MG63 (cell line): ENCODE measurements around the gene CXCR4. TPM values are rescaled to one million over a fixed set of nuclear protein-coding genes. Genes with fewer than 3 reads are reported as not detected.

Experiments
- DNase-seq: peaks from one replicate; pipeline ENCODE4 v3.0.0-alpha.2; 2020
- H3K27me3 ChIP-seq: fragments of 250-450 bp; sonication (Bioruptor Pico); 2 replicates; pipeline ENCODE4 v1.5.1; 2020; ENCODE audit warnings: mild to moderate bottlenecking, moderate library complexity
- H3K36me3 ChIP-seq: fragments of 250-450 bp; sonication (Bioruptor Pico); 2 replicates; pipeline ENCODE4 v1.5.1; 2020; ENCODE audit warnings: mild to moderate bottlenecking, moderate library complexity
- H3K4me3 ChIP-seq: fragments of 250-450 bp; sonication (Bioruptor Pico); 2 replicates; pipeline ENCODE4 v1.5.1; 2020; ENCODE audit warnings: mild to moderate bottlenecking, moderate library complexity
- H3K9me3 ChIP-seq: fragments of 250-450 bp; sonication (Bioruptor Pico); 2 replicates; pipeline ENCODE4 v1.5.1; 2020; ENCODE audit warnings: mild to moderate bottlenecking, moderate library complexity
- total RNA-seq: library from RNA; depleted of rRNA; stranded (reverse); fragments of >200 nt; shearing (Covaris generic); gene quantifications from 2 replicates; pipeline ENCODE4 v1.2.3, GENCODE V29; 2014; ENCODE audit warnings: low replicate concordance; rRNA removed

Gene CXCR4
- total RNA-seq, result not detected in 2 replicates

DNA sequence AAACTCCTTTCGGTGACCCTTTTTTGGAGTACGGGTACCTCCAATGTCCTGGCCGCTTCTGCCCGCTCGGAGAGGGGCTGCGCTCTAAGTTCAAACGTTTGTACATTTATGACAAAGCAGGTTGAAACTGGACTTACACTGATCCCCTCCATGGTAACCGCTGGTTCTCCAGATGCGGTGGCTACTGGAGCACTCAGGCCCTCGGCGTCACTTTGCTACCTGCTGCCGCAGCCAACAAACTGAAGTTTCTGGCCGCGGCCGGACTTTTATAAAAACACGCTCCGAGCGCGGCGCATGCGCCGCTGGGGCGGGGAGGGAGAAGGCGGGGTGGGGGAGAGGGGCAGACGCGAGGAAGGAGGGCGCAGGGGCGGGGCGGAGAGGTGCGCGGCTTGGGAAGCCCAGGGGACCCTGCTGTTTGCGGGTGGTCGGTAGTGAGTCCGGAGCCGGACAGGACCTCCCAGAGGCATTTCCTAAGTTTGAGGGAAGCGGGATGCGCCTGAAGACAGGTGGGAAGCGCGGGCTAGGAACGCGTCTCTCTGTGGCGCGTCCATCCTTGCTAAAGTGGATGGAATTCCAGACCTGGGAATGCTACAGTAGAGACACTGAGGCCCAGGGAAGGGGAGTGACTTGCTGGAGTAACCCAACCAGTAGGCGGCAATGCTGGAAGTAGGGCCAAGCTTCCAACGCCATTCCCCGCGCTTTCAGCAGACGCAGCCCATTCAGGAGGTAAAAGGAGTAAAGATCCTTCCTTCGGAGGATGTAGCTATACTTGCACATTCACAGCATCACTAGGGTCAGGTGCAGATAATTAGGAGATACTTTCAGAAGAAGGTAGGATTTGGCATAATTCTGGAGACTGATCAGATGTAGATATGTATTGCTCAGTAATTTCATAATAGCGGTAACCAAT is at the start of gene CXCR4:
CXCR4 (minus strand) TSS at position 241 of the 910 bp plus-strand sequence; CDS start at position 152, 89 bp downstream.
- peaks cover 63% of the 10 kb centered on the region for H3K27me3 ChIP-seq
- H3K9me3 ChIP-seq, result no peaks in the 10 kb centered on the region

DNA sequence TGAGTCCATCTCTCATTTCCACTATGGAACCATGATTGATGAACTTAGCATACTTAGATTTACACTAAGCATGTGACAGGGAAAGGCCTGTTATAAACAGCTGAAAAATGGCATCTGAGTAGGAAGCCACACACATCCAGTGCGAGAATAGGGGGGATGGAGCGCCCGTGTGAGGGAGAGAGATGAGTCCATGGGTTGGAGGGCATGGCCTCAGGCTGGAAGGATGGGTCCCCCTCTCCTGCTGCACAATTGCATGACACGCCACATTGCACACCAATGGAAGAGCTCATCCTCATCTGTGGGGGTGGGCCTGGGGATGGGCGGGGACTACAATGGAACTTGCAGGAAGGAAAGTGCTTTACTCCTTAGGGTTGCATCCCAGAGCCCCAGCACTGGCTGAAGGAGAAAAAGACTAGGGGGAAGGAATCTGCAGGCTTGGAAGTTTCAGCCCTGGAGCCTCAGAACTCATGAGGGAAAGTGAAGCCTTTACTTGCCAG is 46.4 kb upstream of the CXCR4 start:
- no peaks in the 10 kb centered on the region for H3K27me3 ChIP-seq
- no peak overlapping the region for H3K4me3 ChIP-seq
- no peaks in the 10 kb centered on the region for H3K9me3 ChIP-seq
- H3K36me3 ChIP-seq, result no peaks in the 10 kb centered on the region
- DNase-seq, result no peak

More for the DNA sequence above, at the start of gene CXCR4:
- Histone ChIP-seq H3K4me3 (peak within 1 kb of the TSS; percentile 40), H3K36me3 (no peaks in the 10 kb centered on the region)
- DNase-seq, result peak; percentile 48

DNA sequence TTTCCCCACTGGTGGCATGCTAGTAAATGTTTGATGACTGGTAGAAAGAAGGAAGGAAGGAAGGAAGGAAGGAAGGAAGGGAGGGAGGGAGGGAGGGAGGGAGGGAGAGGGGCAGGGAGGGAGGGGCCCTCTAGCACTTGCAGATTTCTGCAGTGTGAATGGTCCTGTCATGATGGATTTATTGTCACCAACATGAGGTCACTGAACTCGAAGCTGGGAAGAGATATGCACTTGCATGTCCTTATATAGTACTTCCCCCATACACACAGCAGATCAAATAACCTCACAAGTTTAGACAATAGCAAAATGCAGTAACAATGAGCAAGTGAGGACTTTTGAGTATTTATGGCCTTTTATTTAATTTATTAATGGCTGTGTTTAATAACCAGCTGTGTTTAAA is 44.5 kb upstream of the CXCR4 start:
- no peaks in the 10 kb centered on the region for H3K9me3 ChIP-seq
- no peak for DNase-seq
- no peak overlapping the region for H3K4me3 ChIP-seq
- no peaks in the 10 kb centered on the region for H3K36me3 ChIP-seq
- no peaks in the 10 kb centered on the region for H3K27me3 ChIP-seq

DNA sequence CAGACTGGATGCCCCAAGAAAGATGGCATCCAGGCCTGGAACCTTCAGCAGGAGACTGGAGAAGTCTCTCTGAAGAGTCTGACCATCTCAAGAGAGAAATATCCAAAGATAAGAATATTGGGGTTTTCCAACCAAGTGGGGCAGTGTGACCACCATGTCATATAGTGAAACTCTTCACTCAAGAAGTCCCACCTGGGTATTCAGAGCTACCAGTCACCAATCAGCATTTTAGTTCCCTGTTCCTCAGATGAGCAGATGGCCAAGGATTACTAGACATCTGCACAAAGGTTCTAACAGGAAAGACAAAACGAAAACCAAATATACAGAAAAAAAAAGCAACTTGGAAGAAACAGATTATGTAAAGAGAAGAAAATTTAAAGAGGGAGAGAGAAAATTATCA is 38.5 kb upstream of the CXCR4 start:
- DNase-seq, result no peak
- no peaks in the 10 kb centered on the region for H3K9me3 ChIP-seq
- H3K27me3 ChIP-seq, result no peaks in the 10 kb centered on the region
- H3K4me3 ChIP-seq, result no peak overlapping the region
- no peaks in the 10 kb centered on the region for H3K36me3 ChIP-seq

DNA sequence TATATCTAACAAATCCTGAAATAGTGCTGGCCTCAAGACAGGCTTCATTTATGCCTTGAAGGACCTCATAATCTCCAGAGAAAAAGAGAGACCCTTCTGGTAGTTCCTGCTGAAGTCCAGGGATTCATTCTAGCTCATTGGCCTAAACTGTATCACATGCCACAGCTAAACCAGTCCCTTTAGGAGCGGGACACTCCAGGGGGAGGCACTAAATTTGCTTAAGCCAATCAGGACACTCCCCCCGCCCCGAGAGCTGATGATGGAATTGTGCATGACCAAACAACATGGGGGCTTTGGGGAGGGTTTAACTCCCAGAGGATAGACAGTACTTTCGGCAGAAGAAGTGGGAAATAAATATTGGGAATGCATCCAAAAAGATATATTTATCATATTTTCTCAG is 36.4 kb upstream of the CXCR4 start:
- H3K36me3 ChIP-seq, result no peaks in the 10 kb centered on the region
- H3K27me3 ChIP-seq, result no peaks in the 10 kb centered on the region
- no peaks in the 10 kb centered on the region for H3K9me3 ChIP-seq
- no peak for DNase-seq
- H3K4me3 ChIP-seq, result no peak overlapping the region

DNA sequence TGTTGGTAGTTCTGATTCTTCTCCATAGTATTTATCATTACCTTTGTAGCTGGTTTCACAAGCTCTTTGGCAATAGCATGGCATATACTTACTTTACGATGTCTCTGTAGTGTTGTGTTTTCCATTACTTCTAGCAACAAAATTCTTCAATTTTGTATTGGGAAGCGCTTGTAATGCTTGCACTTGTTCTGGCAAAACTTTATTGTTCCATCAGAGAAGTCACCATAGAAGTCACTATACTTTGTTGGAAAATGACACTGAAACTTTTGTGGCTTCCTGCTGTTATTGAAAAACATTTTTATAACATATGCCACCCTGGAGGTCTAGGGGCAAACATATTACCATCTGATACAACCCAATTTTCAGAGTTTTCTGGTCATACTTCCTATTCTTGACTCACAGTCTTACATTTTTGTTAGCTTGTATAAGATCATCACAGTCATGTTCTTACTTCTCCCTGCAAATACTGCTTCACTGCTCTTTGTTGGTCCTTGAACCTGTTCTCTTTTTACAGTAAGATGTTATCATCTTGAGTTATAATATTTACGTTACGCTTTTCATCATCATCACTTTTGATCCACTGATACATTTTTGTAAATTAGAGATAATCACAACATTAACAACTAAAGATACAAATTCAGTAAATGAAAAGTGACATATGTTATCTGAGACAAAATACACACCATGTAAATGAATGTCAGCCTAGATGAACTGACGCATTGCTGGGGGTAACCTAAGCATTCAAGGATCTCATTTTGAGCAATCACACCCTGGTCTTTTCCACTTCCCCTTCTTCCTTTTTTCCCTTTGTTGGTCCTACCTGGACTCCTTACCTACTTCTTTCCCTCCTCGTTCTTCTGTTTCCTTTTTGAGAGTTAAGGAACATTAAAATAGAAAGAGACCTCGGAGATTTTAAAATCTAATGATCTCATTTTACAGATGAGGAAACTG is 33.3 kb upstream of the CXCR4 start:
- no peak overlapping the region for H3K4me3 ChIP-seq
- H3K9me3 ChIP-seq, result no peaks in the 10 kb centered on the region
- no peaks in the 10 kb centered on the region for H3K36me3 ChIP-seq
- DNase-seq, result no peak
- no peaks in the 10 kb centered on the region for H3K27me3 ChIP-seq

DNA sequence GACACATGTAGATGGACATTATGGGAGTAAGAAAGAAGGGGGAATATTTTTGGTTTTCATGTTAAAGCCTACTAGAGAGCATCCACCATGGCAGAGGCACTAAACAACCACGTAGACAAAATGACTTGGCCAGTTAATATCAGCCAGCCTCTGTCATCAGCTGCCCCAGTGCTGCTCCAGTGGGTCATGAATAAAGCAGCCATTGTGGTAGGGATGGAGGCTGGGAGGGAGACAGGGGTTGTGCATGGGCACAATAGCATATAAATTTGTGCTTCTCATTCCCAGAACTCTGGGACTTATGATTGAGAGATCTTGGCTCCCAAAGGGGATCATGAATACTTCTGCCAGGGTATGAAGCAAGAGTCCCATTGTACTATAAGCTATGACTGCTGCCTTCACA is 31.1 kb upstream of the CXCR4 start:
- H3K4me3 ChIP-seq, result no peak overlapping the region
- no peaks in the 10 kb centered on the region for H3K9me3 ChIP-seq
- H3K36me3 ChIP-seq, result no peaks in the 10 kb centered on the region
- no peaks in the 10 kb centered on the region for H3K27me3 ChIP-seq
- no peak for DNase-seq

DNA sequence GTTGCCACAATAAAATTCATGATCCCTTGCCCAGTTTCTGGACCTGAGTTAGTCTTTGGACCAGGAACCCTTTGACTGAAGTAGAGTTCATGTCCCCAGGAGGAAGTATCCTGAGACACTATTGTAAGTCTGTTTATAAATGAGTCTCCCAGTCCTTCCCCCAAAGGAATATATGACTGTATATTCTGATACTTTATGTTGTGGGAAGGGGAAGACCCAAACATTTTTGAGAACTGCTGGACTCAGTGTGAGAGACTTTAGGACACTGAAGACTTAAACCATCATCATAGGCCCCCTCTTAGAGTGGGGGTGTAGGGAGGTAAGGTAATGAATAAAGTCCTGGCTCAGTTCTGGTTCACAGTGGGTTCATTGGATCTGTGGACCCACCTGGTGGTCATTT is 28.6 kb upstream of the CXCR4 start:
- H3K27me3 ChIP-seq, result 0 out of 2 replicates have a peak, but pooled peaks cover 2% of the 10 kb centered on the region
- H3K36me3 ChIP-seq, result no peaks in the 10 kb centered on the region
- no peak overlapping the region for H3K4me3 ChIP-seq
- H3K9me3 ChIP-seq, result no peaks in the 10 kb centered on the region
- no peak for DNase-seq

DNA sequence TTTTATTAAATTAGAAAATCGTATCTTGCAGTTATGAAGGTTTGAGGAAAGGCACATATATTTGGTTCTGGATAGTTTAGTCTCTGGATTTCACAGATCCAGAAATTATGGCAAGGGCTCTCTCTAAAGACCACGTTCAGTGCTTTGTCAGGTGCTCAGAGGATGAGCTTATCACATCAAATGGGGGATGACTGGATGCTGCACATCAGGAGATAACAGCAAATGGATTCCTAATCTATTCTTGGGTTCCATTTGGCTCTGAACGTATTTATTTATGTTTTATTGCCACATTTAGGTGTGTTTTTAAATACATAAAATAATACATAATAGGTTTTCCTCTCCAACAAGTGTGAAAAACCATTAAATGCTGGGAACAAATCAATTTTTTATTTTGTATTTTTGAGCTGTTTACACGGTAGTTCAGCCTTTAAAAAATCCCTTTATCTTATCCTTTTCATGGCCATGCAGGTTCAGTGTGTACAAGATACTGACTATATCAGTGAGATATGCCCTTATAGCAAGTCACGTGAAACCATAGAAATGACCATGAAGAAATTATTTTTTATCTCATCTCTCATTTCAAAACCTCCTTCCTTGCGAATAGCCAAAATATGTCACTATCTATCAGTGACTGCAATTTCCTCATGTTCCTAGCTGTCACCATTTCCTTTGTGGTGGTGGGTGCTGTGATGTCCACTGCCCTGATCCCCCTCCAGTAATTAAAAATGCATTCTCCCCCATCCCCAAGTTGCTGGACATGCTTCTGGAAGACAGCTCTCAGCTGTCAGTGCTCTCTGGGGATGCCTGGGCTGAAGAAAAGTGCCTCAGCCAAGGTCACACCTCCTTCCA is 25.9 kb upstream of the CXCR4 start:
- H3K36me3 ChIP-seq, result no peaks in the 10 kb centered on the region
- peaks cover 9% of the 10 kb centered on the region; the same call in 1 of the 2 replicates for H3K27me3 ChIP-seq
- DNase-seq, result no peak
- no peaks in the 10 kb centered on the region for H3K9me3 ChIP-seq
- no peak overlapping the region for H3K4me3 ChIP-seq

DNA sequence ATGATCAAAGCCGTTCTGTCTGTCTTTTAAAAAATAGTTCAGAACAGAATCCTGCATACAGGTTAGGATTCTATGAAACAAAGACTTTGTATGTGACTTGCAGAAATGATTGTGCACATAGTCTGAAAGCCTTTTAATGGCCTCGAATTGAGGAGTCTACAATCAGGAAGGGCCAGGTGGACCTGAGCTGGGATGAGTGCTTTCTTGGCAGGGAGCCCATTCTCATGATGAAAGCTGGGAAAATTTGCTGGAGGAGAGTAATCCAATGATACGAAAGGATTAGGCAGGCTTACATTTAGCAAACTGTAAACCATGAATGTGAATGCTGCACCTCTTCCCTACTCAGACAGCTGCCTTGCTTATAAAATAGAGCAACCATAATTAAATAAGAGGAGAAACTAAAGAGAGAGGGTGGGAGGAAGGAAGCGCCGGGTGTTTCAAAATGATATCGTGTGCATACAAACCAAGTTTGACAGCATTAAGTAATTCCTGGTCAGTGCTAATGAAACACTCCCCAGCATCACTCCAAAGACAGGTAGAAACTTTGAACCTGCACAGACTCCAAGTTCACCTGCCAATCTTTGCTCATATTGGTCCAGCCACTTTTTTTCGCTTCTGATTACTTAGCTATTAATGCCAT is 23.7 kb upstream of the CXCR4 start:
- Histone ChIP-seq H3K9me3 (no peaks in the 10 kb centered on the region), H3K27me3 (peaks cover 9% of the 10 kb centered on the region; the same call in 1 of the 2 replicates), H3K4me3 (no peak overlapping the region), H3K36me3 (no peaks in the 10 kb centered on the region)
- no peak for DNase-seq

DNA sequence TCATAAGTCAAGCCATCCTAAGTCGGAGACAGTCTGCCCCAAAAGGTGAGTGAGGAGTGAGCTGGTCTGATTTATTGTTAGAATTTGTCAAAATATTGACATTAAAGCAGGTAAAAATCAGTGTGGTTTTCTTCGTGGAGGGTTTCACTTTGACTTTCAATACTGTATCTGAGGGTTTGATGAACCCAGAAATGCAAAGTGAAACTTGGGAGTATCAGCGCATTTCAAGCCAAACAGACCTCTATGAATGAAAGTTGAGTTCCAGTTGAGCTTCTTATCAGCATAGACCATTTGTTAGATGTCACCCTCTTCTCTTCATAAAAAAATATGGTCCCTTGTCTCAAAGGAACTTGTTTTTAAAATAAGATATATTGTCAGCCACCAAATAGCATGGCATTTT is 21.7 kb upstream of the CXCR4 start:
- Histone ChIP-seq H3K4me3 (no peak overlapping the region), H3K36me3 (no peaks in the 10 kb centered on the region), H3K9me3 (no peaks in the 10 kb centered on the region), H3K27me3 (peaks cover 9% of the 10 kb centered on the region; the same call in 1 of the 2 replicates)
- no peak for DNase-seq

DNA sequence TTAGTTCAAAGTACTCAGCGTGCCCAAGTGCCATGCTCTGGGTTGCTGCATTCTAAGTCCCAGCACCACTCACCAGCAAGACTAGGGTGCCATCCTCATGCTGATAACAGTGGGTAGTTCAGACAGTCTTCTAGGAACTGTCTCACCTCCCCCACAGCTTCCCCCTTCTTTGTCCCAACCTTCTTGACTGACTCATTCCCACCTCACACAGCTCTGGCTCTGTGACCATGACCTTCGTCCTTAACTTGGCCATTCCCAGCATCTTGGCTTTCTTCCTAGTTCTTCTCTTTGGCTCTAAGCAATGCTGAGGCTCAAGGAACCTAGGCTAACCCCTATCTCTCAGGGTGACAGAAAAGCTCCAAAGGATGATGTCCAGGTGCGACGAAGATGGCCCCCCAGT is 20.0 kb upstream of the CXCR4 start:
- Histone ChIP-seq H3K27me3 (peaks cover 9% of the 10 kb centered on the region; the same call in 1 of the 2 replicates), H3K9me3 (no peaks in the 10 kb centered on the region), H3K36me3 (no peaks in the 10 kb centered on the region), H3K4me3 (no peak overlapping the region)
- DNase-seq, result peak; percentile 4

DNA sequence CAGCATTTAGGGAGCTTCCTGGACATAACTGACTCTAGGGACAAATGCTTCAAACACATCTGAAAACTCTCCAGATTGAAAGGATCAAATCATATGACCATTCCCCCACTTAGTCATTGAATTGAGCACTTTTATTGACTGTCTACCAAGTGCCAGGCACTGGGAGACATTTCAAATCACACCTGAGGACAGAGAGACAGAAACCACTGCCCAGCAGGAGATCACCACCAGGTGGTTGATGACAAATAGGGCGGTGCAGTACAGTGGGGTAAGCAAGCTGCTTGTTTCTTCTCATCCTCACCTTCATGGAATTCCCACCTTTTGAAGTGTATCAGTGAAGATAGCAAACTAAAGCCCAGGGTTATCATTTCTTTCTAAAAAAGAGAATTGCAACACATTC is 19.0 kb upstream of the CXCR4 start:
- peaks cover 8% of the 10 kb centered on the region; the same call in 1 of the 2 replicates for H3K27me3 ChIP-seq
- DNase-seq, result no peak
- no peaks in the 10 kb centered on the region for H3K9me3 ChIP-seq
- H3K36me3 ChIP-seq, result no peaks in the 10 kb centered on the region
- H3K4me3 ChIP-seq, result no peak overlapping the region

DNA sequence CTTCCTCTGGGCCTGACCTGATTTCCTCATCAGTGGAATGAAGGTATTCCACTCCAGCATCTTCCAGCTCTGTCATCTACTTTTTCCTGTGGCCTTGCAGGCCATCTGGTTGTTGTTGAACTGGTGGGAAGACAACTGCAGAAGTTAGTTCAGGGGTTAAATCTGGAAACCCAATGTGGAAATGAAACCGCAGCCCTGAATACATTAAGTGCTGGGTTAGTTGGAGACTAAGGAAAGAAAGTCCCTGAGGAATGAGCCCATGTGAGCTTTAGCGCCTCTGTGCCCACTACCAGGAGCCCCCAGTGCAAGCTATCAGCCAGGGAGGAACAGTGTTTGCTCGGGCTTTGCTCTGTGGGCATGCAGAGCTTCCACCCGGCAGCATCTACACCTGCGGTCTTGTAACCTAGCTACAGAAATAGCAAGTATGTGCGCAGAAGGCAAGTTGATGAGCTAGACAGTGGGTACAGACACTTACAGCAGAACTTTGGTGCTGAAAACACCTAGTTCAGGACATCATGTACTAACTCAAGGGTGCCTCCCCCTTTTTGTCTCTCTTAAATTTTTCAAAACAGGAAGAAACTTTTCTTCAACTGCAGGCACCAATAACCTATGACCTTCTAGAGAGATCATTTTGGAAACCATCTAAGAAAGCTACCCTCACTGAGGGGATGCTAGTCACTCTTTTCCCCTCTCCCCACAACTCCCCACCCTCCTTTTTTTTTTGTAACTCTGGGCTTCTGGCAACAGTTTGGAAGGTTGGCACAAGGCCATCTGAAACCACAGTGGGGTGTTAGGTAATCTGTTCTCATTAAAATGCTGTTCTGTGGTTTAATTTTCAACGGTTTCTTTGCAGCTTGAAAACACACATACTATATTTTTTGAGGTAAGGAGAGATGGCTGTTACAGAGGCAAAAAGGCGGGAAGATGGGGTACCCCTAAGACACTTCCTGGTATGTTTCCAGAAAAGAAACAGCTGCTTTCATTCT is 18.3 kb upstream of the CXCR4 start:
- no peak overlapping the region for H3K4me3 ChIP-seq
- H3K9me3 ChIP-seq, result no peaks in the 10 kb centered on the region
- peaks cover 8% of the 10 kb centered on the region; the same call in 1 of the 2 replicates for H3K27me3 ChIP-seq
- H3K36me3 ChIP-seq, result no peaks in the 10 kb centered on the region
- DNase-seq, result no peak

DNA sequence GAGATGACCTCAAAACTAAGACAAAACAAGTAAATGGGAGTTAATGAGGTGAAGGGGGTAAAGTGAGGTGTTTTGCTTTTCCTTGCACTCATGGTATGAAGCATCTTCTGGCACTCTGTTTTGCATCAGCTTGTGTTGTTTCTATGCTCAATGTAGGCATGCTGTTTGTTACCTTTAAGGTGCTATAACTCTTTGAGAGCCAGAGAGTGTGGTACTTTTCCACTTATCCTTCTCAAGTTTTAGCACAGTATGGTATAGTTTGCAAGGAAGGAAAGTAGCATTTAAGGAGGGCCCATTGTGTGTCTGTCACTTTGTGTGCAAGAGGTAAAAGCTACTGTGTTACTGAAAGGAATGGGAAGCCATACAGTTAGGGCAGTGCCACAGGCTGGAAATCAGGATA is 17.5 kb upstream of the CXCR4 start:
- no peaks in the 10 kb centered on the region for H3K9me3 ChIP-seq
- DNase-seq, result no peak
- no peaks in the 10 kb centered on the region for H3K36me3 ChIP-seq
- no peak overlapping the region for H3K4me3 ChIP-seq
- 0 out of 2 replicates have a peak, but pooled peaks cover under 1% of the 10 kb centered on the region for H3K27me3 ChIP-seq
